DOHH2 (cell line): ENCODE data around the gene PLCE1.

Experiments used
- CTCF ChIP-seq: fragments of 200-600 bp; sonication (generic); IDR thresholded peaks from one replicate; pipeline ENCODE4 v1.5.1; 2014; ENCODE audit warnings: antibody characterized with exemption, mild to moderate bottlenecking, low read depth, low read length; ENCODE audit not compliant: poor library complexity, severe bottlenecking
- EZH2phosphoT487 ChIP-seq: fragments of 200-600 bp; sonication (generic); IDR thresholded peaks from 2 replicates; pipeline ENCODE4 v1.6.1; 2017; ENCODE audit warnings: borderline replicate concordance, mild to moderate bottlenecking, antibody characterized with exemption, low read length, moderate library complexity, mixed read lengths

- TF ChIP-seq CTCF (no peak), EZH2phosphoT487 (no peak)
Observed at GRCh38 chr10:93991596-93992284, 2.0 kb upstream of the PLCE1 start.
